Aorta (tissue), 5 donors: ENCODE data around the gene MED25. TPM values are rescaled to one million over a fixed set of nuclear protein-coding genes. Genes with fewer than 3 reads are reported as not detected.

Experiments used
- ATAC-seq: fragments of 200-7000 bp; cut with Tn5 transposase; one replicate; pipeline ENCODE4 v1.9.1; 2022; ENCODE audit warnings: moderate library complexity; ENCODE audit not compliant: low FRiP score
- DNase-seq, 2 donors: peaks; one replicate each; pipeline ENCODE4 v3.0.0-alpha.2; 2020
- H3K27ac ChIP-seq, 2 donors: one replicate each; pipeline ENCODE4 v1.5.1; 2013; ENCODE audit warnings: low read length in 2 of 2, mild to moderate bottlenecking in 2 of 2, moderate library complexity in 2 of 2, control low read depth in 1 of 2, inconsistent platforms in 1 of 2, low read depth in 1 of 2
- H3K27me3 ChIP-seq, 2 donors: one replicate each; pipeline ENCODE4 v1.6.1; 2013; ENCODE audit warnings: control low read depth in 1 of 2, low read length in 1 of 2, mild to moderate bottlenecking in 1 of 2, moderate library complexity in 1 of 2; ENCODE audit not compliant: insufficient read depth in 2 of 2, control insufficient read depth in 1 of 2
- H3K36me3 ChIP-seq, 2 donors: one replicate each; pipeline ENCODE4 v1.6.1; 2013; ENCODE audit warnings: control low read depth in 1 of 2, low read length in 1 of 2, mild to moderate bottlenecking in 1 of 2; ENCODE audit not compliant: insufficient read depth in 2 of 2, control insufficient read depth in 1 of 2
- H3K4me1 ChIP-seq, 2 donors: one replicate each; pipeline ENCODE4 v1.6.1; 2013; ENCODE audit warnings: low read length in 2 of 2, control low read depth in 1 of 2, mild to moderate bottlenecking in 1 of 2, moderate library complexity in 1 of 2; ENCODE audit not compliant: insufficient read depth in 2 of 2, control insufficient read depth in 1 of 2
- H3K4me3 ChIP-seq, 2 donors: one replicate each; pipeline ENCODE4 v1.5.1; 2013; ENCODE audit warnings: low read length in 2 of 2, control low read depth in 1 of 2, mild to moderate bottlenecking in 1 of 2
- H3K9me3 ChIP-seq: one replicate; pipeline ENCODE4 v1.6.1; 2013; ENCODE audit warnings: mild to moderate bottlenecking, low read length; ENCODE audit not compliant: control insufficient read depth
- WGBS, 2 donors: extraction: QIAGEN DNeasy Blood & Tissue Kit; methylation state at CpG; one replicate each; pipeline ENCODE4 v1.1.7; 2013; 5-methylcytosine and 5-hydroxymethylcytosine counted together
- intact Hi-C, 2 donors: fragments of 100-400 bp; cut with DNase I; formaldehyde crosslinking; loops; one replicate each; pipeline versions ENCODE4 v1.14.2 to v1.15.0; 2022
- polyA plus RNA-seq, 2 donors: library from polyadenylated mRNA; stranded (reverse); fragments of 200-250 nt; gene quantifications; one replicate each; pipeline ENCODE4 v1.2.3, GENCODE V29; 2013
- total RNA-seq, 2 donors: library from RNA; stranded (reverse); fragmentation: NEBNext Ultra II Directional; extraction: Animal tissue kit (Norgen Biotek cat#: 25700); gene quantifications; one replicate each; pipeline ENCODE4 v1.2.1, GENCODE V29; 2021
- donor health status: healthy with polysubstance abuse.
- donor health status: Bipolar disorder and iron deficiency.
- donor health status: DM: no; HTN: no; CAD: no.
- donor health status: DM: no; HTN: no; CAD: no.
- donor health status: DM: yes; HTN: yes; CAD: no.

Gene MED25
- total and polyA plus RNA-seq, 4 donors = 18.3 to 52.8 (median 33.7) TPM

DNA sequence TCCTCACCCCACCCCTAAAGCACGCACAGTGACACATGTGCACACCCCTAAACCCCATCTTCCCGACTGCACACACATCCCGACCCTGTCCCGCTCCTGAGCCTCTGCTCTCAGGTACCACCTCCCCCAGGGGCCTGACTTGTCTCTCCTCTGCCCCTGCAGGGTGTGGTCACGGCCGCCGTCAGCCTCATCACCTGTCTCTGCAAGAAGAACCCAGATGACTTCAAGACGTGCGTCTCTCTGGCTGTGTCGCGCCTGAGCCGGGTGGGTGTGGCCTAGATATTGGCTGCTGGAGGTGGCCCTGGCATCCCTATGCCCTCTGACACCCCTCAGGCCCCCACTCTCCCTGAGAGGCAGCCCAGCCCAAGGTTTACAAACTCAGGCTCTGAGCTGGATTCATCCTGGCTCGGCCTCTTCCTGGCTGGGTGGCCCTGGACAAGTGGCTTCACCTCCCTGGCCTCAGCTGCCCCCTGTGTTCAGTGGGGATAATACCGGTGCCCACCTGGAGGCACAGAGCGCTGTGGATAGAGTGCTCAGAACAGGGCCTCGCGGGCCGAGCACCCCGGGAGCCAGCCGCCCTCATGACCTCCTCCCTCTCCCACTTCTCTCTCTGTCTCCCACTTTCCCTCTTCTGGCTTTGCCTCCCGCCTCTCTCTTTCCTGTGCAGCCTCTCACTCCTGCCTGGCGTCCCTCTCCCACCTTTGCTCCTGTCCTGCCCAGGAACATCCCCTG is 25.1 kb upstream of the MED25 start:
- Histone ChIP-seq H3K4me1 (no peaks in the 10 kb centered on the region), H3K27me3 (no peaks in the 10 kb centered on the region), H3K36me3 (peaks cover 0 to 9% of the 10 kb centered on the region in 2 donors), H3K9me3 (no peaks in the 10 kb centered on the region), H3K4me3 (no peak overlapping the region), H3K27ac (no peak overlapping the region)
- DNase-seq = no peak
- ATAC-seq = no peak
- WGBS, 2 donors = 90 to 92% methylated on average over 21 to 22 of the region's 22 CpGs
- intact Hi-C loops = no loop called here

DNA sequence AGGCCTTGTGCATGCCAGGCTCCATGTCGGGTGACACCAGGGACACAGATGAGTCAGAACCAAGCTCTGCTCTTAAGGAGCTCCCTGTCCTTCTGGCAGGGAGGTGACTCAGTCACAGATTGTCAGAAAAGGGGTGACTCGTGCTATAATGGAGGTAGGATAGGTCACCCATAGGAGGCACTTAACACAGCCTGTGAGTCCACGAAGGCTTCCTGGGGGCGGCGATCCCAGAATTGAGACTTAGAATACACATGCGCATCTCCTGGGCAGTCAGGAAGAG is 24.6 kb upstream of the MED25 start:
- WGBS, 2 donors = 89 to 93% methylated on average over 6 of the region's 6 CpGs
- Histone ChIP-seq H3K27me3 (no peaks in the 10 kb centered on the region), H3K4me3 (no peak overlapping the region), H3K36me3 (peaks cover 0 to 9% of the 10 kb centered on the region in 2 donors), H3K4me1 (no peaks in the 10 kb centered on the region), H3K27ac (no peak overlapping the region), H3K9me3 (no peaks in the 10 kb centered on the region)
- ATAC-seq (no peak), DNase-seq (no peak)
- intact Hi-C loops = no loop called here

DNA sequence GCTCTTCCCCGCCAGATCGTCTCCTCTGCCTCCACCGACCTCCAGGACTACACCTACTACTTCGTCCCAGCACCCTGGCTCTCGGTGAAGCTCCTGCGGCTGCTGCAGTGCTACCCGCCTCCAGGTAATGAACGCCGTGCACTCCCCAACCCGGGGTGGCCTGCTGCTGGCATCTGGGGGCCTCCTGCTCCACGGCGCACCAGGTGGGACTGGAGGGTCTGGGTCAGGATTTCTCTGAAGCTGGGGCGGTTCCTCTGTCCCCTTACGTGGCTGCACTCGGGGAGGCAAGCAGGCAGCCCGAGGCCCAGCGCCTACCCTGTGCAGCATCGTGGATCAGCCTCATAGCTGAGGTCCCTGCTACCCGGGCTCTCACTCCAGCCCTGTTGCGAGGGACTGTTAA is 22.5 kb upstream of the MED25 start:
- Histone ChIP-seq H3K4me3 (no peak overlapping the region), H3K27me3 (no peaks in the 10 kb centered on the region), H3K27ac (no peak overlapping the region), H3K4me1 (no peaks in the 10 kb centered on the region), H3K36me3 (peaks cover 0 to 14% of the 10 kb centered on the region in 2 donors), H3K9me3 (no peaks in the 10 kb centered on the region)
- DNase-seq (no peak), ATAC-seq (no peak)
- intact Hi-C loops = no loop called here
- 92 to 94% methylated on average over 20 of the region's 20 CpGs for WGBS, 2 donors

DNA sequence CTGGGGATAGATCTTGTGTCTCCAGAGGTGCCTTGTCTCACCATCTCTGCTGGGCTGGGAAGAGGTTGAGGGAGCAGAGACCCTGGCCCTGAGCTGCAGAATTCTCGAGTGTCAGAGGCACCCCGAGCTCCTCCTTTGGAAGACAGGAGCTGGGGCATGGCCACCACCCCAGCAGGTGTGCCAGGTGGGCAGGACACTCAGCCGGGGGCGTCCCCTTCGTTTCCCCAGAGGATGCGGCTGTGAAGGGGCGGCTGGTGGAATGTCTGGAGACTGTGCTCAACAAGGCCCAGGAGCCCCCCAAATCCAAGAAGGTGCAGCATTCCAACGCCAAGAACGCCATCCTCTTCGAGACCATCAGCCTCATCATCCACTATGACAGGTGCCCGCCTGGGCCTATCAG is 19.5 kb upstream of the MED25 start:
- ATAC-seq (no peak), DNase-seq (no peak)
- Histone ChIP-seq H3K4me3 (no peak overlapping the region), H3K27me3 (no peaks in the 10 kb centered on the region), H3K36me3 (peaks cover 0 to 14% of the 10 kb centered on the region in 2 donors), H3K4me1 (no peaks in the 10 kb centered on the region), H3K27ac (no peak overlapping the region), H3K9me3 (no peaks in the 10 kb centered on the region)
- intact Hi-C loops = no loop called here
- 91 to 93% methylated on average over 11 of the region's 11 CpGs for WGBS, 2 donors

DNA sequence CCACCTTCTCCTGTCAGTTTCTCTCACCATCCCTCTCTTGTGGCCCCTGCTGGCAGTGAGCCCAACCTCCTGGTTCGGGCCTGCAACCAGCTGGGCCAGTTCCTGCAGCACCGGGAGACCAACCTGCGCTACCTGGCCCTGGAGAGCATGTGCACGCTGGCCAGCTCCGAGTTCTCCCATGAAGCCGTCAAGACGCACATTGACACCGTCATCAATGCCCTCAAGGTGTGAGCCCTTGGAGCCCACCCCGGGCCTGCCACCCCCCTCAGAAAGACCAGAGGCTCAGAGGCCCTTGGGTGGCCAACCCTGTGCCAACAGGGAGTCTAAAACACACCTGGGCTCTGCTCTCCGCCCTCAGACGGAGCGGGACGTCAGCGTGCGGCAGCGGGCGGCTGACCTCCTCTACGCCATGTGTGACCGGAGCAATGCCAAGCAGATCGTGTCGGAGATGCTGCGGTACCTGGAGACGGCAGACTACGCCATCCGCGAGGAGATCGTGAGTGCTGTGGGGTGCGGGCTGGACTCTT is 18.8 kb upstream of the MED25 start:
- DNase-seq (no peak), ATAC-seq (no peak)
- Histone ChIP-seq H3K4me1 (no peaks in the 10 kb centered on the region), H3K36me3 (peaks cover 0 to 14% of the 10 kb centered on the region in 2 donors), H3K9me3 (no peaks in the 10 kb centered on the region), H3K27me3 (no peaks in the 10 kb centered on the region), H3K4me3 (no peak overlapping the region), H3K27ac (no peak overlapping the region)
- WGBS, 2 donors = 91 to 92% methylated on average over 28 of the region's 28 CpGs
- intact Hi-C loops = no loop called here

DNA sequence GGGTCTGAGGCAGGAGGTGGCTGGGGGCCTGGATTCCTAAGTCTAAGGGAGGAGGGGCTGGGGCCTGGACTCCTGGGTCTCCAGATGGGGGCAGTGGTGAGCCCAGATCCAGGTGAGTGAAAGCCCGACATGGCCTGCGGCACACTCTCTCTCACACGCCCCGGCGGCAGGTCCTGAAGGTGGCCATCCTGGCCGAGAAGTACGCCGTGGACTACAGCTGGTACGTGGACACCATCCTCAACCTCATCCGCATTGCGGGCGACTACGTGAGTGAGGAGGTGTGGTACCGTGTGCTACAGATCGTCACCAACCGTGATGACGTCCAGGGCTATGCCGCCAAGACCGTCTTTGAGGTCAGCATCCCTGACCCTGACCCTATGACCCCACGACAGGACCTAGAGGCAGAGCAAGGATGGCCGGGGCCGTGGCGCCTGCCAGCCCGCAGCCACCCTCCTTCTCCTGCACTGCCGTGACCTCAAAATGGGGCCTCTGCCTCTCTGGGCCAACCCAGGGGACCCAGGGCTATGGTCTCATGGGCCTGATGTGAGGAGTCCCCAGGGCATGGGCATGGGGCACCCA is 18.2 kb upstream of the MED25 start:
- intact Hi-C loops = no loop called here
- no peak for DNase-seq
- H3K4me3 ChIP-seq = no peak overlapping the region
- H3K36me3 ChIP-seq = peaks cover 0 to 14% of the 10 kb centered on the region in 2 donors
- no peak overlapping the region for H3K27ac ChIP-seq
- H3K27me3 ChIP-seq = no peaks in the 10 kb centered on the region
- no peaks in the 10 kb centered on the region for H3K4me1 ChIP-seq
- no peak for ATAC-seq
- no peaks in the 10 kb centered on the region for H3K9me3 ChIP-seq
- 91 to 92% methylated on average over 25 of the region's 25 CpGs for WGBS, 2 donors

DNA sequence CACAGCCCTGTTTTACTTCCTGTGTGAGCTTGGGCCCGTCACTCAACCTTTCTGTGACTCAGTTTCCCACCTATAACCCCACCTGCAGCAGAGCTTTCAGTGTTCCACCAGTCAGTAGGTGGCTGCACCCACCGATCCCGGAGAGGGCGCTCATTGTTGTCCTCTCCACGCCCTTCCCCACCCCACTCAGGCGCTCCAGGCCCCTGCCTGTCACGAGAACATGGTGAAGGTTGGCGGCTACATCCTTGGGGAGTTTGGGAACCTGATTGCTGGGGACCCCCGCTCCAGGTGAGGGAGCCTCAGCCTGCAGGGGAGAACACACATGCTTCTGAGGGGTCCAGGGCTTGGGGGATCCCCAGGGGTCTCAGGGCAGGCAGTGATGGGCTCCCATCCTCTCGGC is 17.3 kb upstream of the MED25 start:
- H3K27me3 ChIP-seq = no peaks in the 10 kb centered on the region
- no peaks in the 10 kb centered on the region for H3K4me1 ChIP-seq
- peaks cover 0 to 14% of the 10 kb centered on the region in 2 donors for H3K36me3 ChIP-seq
- intact Hi-C loops = no loop called here
- H3K9me3 ChIP-seq = no peaks in the 10 kb centered on the region
- no peak overlapping the region for H3K4me3 ChIP-seq
- H3K27ac ChIP-seq = no peak overlapping the region
- DNase-seq (no peak), ATAC-seq (no peak)
- 95 to 97% methylated on average over 10 of the region's 10 CpGs for WGBS, 2 donors

DNA sequence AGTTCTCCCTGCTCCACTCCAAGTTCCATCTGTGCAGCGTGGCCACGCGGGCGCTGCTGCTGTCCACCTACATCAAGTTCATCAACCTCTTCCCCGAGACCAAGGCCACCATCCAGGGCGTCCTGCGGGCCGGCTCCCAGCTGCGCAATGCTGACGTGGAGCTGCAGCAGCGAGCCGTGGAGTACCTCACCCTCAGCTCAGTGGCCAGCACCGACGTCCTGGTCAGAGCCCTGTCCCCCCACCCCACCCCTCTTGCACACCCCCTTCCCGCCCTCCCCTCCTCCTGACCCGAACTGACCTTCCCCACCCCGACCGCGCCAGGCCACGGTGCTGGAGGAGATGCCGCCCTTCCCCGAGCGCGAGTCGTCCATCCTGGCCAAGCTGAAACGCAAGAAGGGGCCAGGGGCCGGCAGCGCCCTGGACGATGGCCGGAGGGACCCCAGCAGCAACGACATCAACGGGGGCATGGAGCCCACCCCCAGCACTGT is 16.6 kb upstream of the MED25 start:
- Histone ChIP-seq H3K36me3 (peaks cover 0 to 12% of the 10 kb centered on the region in 2 donors), H3K4me3 (no peak overlapping the region), H3K4me1 (no peaks in the 10 kb centered on the region), H3K9me3 (no peaks in the 10 kb centered on the region), H3K27ac (no peak overlapping the region), H3K27me3 (no peaks in the 10 kb centered on the region)
- intact Hi-C loops = no loop called here
- ATAC-seq (no peak), DNase-seq (no peak)
- WGBS, 2 donors = 80 to 85% methylated on average over 32 of the region's 32 CpGs
